ENCODE results near the gene EPHX1. TPM values are rescaled to one million over a fixed set of nuclear protein-coding genes. Genes with fewer than 3 reads are reported as not detected.
A peak's percentile ranks its signal among the peaks of the same experiment; 100 is the strongest.
"Not testable (repeated sequence)": the region's sequence is repeated elsewhere in the genome, so short reads cannot be mapped to it uniquely, and the experiment has no call there.

The EPHX1 gene
- total RNA-seq, 1 donor from 2014 or later: 34.0 TPM

DNA sequence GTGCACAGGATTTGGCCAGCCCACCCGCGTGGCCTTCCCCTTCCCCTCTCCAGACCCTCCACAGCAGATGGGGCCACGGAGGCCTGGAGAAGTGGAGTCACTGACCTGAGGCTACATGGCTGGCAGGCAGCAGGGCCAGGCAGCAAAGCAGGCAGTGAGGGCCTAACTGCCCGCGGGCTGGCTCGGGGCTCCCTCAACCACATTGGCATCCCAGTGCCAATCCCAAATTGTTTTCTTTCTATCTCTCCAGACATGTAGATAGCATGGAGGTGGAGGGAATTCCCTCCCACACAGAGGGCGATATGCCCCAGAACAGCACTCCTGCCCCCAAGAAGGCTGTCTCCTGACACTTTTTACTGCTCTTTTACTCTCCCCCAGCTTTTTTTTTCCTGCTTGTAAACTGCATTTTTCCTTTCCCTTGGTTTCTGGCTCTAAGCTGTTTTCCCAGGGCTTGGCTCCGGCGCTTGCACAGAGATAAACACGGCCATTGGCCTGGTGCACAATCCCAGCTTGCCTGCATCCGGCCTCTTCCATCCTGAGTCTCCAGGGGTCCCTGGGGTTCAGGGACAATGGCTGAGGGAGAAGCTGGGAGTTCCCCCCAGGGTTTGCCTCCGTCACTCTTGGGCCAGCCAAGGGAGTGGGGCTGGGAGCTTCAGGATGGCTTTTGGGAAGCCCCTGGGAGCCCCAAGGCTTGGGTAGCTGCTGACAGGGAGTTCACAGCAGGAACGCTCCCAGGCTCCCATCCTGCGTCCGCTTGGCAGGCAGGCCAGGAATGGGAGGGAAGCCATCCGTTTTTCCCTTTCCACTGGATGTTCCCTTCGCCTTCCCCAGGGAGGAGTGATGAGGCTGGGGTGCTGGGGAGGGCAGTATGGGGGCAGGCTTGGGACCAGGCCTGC is 7.0 kb downstream of the EPHX1 start:
- DNase-seq: peak; percentile 54

DNA sequence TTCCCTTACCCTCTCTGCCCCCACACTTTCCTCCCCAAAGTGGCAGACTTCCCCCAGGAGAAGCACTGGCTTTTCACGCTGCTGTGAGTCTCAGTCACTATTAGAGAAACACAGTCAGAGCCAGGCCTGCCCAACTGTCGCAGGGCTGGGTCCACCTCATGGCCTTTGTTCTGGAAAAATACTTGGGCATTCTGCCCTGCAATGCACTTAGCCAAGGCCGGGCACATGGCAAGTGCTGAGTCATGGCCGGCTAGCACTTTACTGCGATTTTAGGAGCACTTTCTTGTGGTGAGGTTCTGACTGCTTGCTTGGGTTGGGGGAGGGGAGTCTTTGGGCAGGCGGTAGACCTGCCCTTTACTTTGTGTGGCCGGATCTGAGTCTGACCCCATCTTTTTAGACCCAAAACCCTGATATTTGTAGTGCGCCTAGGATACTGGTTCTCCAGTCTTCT is 7.7 kb downstream of the EPHX1 start:
- DNase-seq: no peak

DNA sequence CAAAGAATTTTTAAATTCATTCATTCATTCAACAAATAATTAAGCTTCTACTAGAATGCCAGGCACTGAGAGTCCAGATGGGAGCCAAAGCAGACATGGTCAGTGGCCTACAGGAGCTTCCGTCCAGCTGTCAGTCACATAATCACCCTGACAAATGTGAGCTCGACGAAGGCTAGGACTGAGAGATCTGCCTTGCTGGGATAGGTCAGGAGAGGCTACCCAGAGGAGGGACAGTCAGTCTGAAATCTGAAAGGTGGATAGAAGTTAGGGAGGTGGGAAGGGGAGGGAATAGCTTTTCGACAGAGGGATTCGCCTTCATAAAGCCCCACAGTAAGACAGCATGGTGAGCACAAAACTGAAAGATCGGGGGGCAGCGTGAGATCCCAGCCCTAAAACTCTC is 8.3 kb downstream of the EPHX1 start:
- no peak for DNase-seq

GRCh38 chr1:225819346-225820192 is 9.6 kb downstream of the EPHX1 start:
- no peak for DNase-seq

GRCh38 chr1:225820522-225821120 is 10.7 kb downstream of the EPHX1 start:
- no peak for DNase-seq

GRCh38 chr1:225822655-225823403 is 12.9 kb downstream of the EPHX1 start:
- no peak for DNase-seq

- DNase-seq: no peak
Observed at GRCh38 chr1:225823811-225824261, 13.9 kb downstream of the EPHX1 start.

GRCh38 chr1:225824533-225824941 is 14.6 kb downstream of the EPHX1 start:
- DNase-seq: no peak

- no peak for DNase-seq
Observed at GRCh38 chr1:225825078-225825477, 15.2 kb downstream of the EPHX1 start.

DNA sequence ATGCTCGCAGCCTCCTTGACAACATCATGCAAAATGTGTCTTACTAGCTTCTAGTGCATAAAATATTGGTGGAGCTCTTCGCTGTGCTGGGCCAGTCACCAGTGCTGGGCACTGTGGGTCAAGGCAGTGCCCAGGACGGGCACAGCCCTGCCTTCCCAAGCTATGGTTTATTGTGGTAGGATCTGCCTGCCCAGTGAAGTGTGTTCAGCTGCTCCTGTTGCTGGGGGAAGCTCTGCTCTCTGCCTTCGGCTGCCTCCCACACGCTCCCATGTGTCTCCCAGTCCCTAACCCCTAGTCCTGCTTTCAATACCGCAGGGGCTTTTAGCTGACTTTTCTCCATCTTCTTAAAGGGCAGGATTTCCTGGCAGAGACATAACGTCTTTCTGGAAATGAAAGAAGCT is 15.7 kb downstream of the EPHX1 start:
- DNase-seq: no peak

GRCh38 chr1:225827076-225827475 is 17.2 kb downstream of the EPHX1 start:
- DNase-seq: no peak

GRCh38 chr1:225828706-225829345 is 18.9 kb downstream of the EPHX1 start:
- DNase-seq: no peak

DNA sequence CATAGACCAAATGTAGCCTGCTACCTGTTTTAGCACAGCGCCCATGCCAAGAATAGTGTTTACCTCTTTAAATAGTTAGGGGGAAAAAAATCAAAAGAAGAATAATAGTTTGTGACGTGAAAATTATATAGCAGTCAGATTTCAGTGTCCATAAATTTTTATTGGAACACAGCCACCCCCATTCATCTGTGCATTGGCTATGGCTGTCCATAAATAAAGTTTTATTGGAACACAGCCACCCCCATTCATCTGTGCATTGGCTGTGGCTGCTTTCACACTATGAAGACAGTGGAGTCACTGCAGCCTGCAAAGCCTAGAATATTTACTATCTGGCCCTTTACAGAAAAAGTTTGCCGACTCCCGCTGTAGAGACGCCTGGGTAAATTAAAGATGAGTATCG is 20.9 kb downstream of the EPHX1 start:
- DNase-seq: no peak

- peak; percentile 97 for DNase-seq
Observed at GRCh38 chr1:225834417-225835329, 24.7 kb downstream of the EPHX1 start.

DNA sequence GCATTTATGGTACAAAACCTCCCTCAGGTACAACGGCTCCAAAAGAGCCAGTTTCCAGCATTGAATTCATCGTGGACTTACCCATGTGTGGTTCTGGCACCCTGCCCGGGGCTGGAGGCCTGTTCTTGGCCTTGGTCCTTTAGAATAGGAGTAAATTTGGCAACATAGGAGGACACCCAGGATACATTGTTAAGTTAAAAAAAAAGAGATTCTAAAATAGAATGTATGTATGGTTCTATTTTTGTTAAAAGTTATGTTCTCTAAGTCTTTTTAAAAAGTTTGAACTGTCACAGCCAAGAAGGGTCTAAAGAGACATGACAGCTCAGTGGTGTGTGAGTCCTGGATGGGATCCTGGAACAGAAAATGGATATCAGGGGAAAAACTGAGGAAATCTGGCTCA is 25.9 kb downstream of the EPHX1 start:
- DNase-seq: peak; percentile 16

DNA sequence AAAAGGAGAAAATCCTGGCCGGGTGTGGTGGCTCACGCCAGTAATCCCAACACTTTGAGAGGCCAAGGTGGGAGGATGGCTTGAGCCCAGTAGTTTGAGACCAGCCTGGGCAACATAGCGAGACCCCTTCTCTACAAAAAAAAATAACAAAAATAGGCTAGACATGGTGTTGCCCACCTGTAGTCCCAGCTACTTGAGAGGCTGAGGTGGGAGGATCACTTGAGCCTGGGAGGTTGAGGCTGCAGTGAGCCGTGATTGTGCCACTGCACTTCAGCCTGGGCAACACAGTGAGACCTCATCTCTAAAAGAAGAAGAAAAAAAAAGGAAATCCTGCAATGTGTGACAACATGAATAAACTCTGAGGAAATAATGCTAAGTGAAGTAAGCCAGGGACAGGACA is 26.4 kb downstream of the EPHX1 start:
- not testable (repeated sequence) for DNase-seq

DNA sequence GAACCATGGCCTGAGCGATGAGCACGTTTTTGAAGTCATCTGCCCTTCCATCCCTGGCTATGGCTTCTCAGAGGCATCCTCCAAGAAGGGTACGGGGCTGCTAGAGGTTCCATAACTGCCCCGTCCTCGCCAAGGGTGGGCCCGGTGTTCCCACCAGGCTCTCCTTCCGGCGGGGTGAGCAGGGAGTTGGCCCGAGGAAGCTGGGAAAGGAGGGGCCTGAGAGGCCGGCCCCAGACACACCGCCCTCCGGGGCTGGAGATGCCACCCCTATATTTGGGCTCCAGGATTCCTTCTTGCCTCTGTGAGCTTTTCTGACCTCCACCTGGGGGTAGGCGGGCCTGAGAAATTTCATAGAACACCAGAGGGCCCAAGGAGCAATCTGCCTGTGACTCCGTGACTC is 28.9 kb downstream of the EPHX1 start:
- no peak for DNase-seq

DNA sequence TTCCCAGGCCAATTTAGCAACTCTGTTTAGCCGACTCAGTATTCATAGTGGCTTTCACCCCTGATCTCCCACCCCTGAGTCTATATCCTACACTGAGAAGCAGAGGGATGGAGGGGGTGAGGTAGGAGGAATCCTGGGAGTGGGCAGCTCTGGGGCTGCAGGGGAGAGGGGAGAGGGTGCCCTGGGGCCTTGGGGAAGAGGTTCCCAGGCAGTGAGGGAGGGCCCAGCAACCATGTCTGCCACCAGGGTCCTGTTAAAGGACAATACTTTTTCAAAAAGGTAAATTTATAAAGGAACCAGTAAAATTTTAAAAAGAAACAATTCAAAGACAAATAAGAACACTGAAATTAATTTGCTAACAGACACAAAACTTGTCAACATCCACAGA is 30.3 kb downstream of the EPHX1 start:
- DNase-seq: no peak

DNA sequence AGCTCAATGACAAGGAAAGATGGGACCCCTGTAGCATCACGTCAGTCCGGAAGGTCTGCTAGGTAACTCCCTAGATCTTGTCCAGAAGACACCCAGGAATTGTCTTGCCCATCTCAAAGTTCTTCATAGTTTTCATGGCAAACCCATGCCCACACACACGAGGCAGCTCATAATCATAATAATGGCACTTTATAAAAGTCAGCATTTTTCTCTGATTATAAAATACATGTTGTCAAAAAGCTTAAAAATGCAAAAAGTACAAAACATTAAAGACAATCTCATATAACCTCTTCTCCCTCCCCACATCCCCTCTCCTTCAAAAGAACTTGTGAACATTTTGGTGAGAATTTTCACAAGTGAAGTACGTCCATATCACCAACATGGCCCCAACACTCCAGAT is 30.8 kb downstream of the EPHX1 start:
- DNase-seq: no peak

GRCh38 chr1:225842074-225842473 is 32.1 kb downstream of the EPHX1 start:
- DNase-seq: no peak
